GM12878 (cell line): ENCODE measurements around the gene TNP2. TPM values are rescaled to one million over a fixed set of nuclear protein-coding genes. Genes with fewer than 3 reads are reported as not detected.

Experiments
- BMI1 ChIP-seq: fragments of 450-650 bp; IDR thresholded peaks from 2 replicates; pipeline ENCODE4 v1.6.1; 2016; ENCODE audit warnings: mild to moderate bottlenecking, moderate library complexity, borderline replicate concordance
- BRCA1 ChIP-seq: IDR thresholded peaks from 2 replicates; pipeline ENCODE4 v1.6.1; 2011; ENCODE audit warnings: low read depth, low read length, improper control_type of control experiment
- MTA2 ChIP-seq: fragments of 450-650 bp; IDR thresholded peaks from 2 replicates; pipeline ENCODE4 v1.6.1; 2016; ENCODE audit warnings: low read depth, mild to moderate bottlenecking, moderate library complexity
- NFIC ChIP-seq: IDR thresholded peaks from 2 replicates; pipeline ENCODE4 v1.6.1; 2012; ENCODE audit warnings: low read depth, mild to moderate bottlenecking, inconsistent platforms, low read length, moderate library complexity
- NFXL1 ChIP-seq: fragments of 450-650 bp; IDR thresholded peaks from 2 replicates; pipeline ENCODE4 v1.6.1; 2017; ENCODE audit warnings: antibody characterized with exemption, mild to moderate bottlenecking, borderline replicate concordance
- NKRF ChIP-seq: fragments of 450-650 bp; conservative IDR thresholded peaks from 2 replicates; pipeline ENCODE4 v1.6.1; 2017; ENCODE audit warnings: mild to moderate bottlenecking, moderate library complexity
- NR2C2 ChIP-seq: IDR thresholded peaks from 2 replicates; pipeline ENCODE4 v1.6.1; 2011; ENCODE audit warnings: borderline replicate concordance, low read depth; ENCODE audit not compliant: control insufficient read depth, insufficient read length
- SRF ChIP-seq, 2 experiments: IDR thresholded peaks; 2 replicates each; pipeline ENCODE4 v1.6.1; 2011; ENCODE audit warnings: low read depth in 2 of 2, low read length in 2 of 2, mild to moderate bottlenecking in 1 of 2, moderate library complexity in 1 of 2
- TARDBP ChIP-seq: IDR thresholded peaks from 2 replicates; pipeline ENCODE4 v1.6.1; 2016; ENCODE audit warnings: borderline replicate concordance
- ZNF274 ChIP-seq: IDR thresholded peaks from one replicate; pipeline ENCODE4 v1.8.0; 2011; ENCODE audit not compliant: insufficient read length, insufficient read depth
- polyA plus RNA-seq, 11 experiments: library from polyadenylated mRNA; depleted of rRNA in 4 of 11; unstranded in 6 of 11; stranded (reverse) in 5 of 11; fragments of >200 nt; fragmentation: Nextera tagmentation in 4 of 11; fragmentation: Illumina TruSeq in 1 of 11; extraction: Ambion mirVana in 4 of 11; extraction: Trizol in 1 of 11; gene quantifications; 1 replicate in 1 of 11; 2 replicates in 10 of 11; pipeline versions ENCODE4 v1.2.1 to v1.2.3, GENCODE V29; 2011 to 2016; ENCODE audit warnings: inconsistent platforms in 2 of 11, missing spikeins in 2 of 11, low read depth in 1 of 11
- total RNA-seq, 4 experiments: library from RNA; depleted of rRNA in 3 of 4; stranded (reverse); fragments of >200 nt in 3 of 4; fragmentation: Illumina TruSeq in 1 of 4; extraction: Trizol in 1 of 4; gene quantifications; 2 replicates each; pipeline versions ENCODE4 v1.2.1 to v1.2.3, GENCODE V29; 2013 to 2021
- TF ChIP-seq, protein P1 (sequence below): fragments of 450-650 bp; IDR thresholded peaks from 2 replicates; pipeline ENCODE4 v1.6.1; 2016; ENCODE audit warnings: mild to moderate bottlenecking, moderate library complexity, borderline replicate concordance
- TF ChIP-seq, protein P2 (sequence below): IDR thresholded peaks from 2 replicates; pipeline ENCODE4 v1.6.1; 2012; ENCODE audit warnings: improper control_type of control experiment, low read depth, low read length; ENCODE audit not compliant: insufficient replicate concordance
- TF ChIP-seq, protein P3 (sequence below): fragments of 450-650 bp; IDR thresholded peaks from 2 replicates; pipeline ENCODE4 v1.6.1; 2017; ENCODE audit warnings: mild to moderate bottlenecking
- TF ChIP-seq, protein P4 (sequence below): fragments of 450-650 bp; IDR thresholded peaks from 2 replicates; pipeline ENCODE4 v1.6.1; 2016; ENCODE audit warnings: mild to moderate bottlenecking

The TNP2 gene
- total and polyA plus RNA-seq, 10 of the 15 experiments (the other 5 are each of a cell fraction or from before 2014, with no cell fraction given) = not detected

- no peak for TF ChIP-seq MTA2
- no peak for TF ChIP-seq NFIC
- TF ChIP-seq, protein P1, sequence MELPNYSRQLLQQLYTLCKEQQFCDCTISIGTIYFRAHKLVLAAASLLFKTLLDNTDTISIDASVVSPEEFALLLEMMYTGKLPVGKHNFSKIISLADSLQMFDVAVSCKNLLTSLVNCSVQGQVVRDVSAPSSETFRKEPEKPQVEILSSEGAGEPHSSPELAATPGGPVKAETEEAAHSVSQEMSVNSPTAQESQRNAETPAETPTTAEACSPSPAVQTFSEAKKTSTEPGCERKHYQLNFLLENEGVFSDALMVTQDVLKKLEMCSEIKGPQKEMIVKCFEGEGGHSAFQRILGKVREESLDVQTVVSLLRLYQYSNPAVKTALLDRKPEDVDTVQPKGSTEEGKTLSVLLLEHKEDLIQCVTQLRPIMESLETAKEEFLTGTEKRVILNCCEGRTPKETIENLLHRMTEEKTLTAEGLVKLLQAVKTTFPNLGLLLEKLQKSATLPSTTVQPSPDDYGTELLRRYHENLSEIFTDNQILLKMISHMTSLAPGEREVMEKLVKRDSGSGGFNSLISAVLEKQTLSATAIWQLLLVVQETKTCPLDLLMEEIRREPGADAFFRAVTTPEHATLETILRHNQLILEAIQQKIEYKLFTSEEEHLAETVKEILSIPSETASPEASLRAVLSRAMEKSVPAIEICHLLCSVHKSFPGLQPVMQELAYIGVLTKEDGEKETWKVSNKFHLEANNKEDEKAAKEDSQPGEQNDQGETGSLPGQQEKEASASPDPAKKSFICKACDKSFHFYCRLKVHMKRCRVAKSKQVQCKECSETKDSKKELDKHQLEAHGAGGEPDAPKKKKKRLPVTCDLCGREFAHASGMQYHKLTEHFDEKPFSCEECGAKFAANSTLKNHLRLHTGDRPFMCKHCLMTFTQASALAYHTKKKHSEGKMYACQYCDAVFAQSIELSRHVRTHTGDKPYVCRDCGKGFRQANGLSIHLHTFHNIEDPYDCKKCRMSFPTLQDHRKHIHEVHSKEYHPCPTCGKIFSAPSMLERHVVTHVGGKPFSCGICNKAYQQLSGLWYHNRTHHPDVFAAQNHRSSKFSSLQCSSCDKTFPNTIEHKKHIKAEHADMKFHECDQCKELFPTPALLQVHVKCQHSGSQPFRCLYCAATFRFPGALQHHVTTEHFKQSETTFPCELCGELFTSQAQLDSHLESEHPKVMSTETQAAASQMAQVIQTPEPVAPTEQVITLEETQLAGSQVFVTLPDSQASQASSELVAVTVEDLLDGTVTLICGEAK = no peak
- TF ChIP-seq ZNF274 = no peak
- no peak for TF ChIP-seq SRF (IDR thresholded peaks at IDR 0.05; ENCODE audit: low read depth in 2 of 2, low read length in 2 of 2)
- no peak for TF ChIP-seq BMI1
- no peak for TF ChIP-seq BRCA1
- TF ChIP-seq, protein P2, sequence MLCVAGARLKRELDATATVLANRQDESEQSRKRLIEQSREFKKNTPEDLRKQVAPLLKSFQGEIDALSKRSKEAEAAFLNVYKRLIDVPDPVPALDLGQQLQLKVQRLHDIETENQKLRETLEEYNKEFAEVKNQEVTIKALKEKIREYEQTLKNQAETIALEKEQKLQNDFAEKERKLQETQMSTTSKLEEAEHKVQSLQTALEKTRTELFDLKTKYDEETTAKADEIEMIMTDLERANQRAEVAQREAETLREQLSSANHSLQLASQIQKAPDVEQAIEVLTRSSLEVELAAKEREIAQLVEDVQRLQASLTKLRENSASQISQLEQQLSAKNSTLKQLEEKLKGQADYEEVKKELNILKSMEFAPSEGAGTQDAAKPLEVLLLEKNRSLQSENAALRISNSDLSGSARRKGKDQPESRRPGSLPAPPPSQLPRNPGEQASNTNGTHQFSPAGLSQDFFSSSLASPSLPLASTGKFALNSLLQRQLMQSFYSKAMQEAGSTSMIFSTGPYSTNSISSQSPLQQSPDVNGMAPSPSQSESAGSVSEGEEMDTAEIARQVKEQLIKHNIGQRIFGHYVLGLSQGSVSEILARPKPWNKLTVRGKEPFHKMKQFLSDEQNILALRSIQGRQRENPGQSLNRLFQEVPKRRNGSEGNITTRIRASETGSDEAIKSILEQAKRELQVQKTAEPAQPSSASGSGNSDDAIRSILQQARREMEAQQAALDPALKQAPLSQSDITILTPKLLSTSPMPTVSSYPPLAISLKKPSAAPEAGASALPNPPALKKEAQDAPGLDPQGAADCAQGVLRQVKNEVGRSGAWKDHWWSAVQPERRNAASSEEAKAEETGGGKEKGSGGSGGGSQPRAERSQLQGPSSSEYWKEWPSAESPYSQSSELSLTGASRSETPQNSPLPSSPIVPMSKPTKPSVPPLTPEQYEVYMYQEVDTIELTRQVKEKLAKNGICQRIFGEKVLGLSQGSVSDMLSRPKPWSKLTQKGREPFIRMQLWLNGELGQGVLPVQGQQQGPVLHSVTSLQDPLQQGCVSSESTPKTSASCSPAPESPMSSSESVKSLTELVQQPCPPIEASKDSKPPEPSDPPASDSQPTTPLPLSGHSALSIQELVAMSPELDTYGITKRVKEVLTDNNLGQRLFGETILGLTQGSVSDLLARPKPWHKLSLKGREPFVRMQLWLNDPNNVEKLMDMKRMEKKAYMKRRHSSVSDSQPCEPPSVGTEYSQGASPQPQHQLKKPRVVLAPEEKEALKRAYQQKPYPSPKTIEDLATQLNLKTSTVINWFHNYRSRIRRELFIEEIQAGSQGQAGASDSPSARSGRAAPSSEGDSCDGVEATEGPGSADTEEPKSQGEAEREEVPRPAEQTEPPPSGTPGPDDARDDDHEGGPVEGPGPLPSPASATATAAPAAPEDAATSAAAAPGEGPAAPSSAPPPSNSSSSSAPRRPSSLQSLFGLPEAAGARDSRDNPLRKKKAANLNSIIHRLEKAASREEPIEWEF = no peak
- TF ChIP-seq NR2C2 = no peak
- TF ChIP-seq NKRF = no peak
- TF ChIP-seq TARDBP = no peak
- TF ChIP-seq, protein P3, sequence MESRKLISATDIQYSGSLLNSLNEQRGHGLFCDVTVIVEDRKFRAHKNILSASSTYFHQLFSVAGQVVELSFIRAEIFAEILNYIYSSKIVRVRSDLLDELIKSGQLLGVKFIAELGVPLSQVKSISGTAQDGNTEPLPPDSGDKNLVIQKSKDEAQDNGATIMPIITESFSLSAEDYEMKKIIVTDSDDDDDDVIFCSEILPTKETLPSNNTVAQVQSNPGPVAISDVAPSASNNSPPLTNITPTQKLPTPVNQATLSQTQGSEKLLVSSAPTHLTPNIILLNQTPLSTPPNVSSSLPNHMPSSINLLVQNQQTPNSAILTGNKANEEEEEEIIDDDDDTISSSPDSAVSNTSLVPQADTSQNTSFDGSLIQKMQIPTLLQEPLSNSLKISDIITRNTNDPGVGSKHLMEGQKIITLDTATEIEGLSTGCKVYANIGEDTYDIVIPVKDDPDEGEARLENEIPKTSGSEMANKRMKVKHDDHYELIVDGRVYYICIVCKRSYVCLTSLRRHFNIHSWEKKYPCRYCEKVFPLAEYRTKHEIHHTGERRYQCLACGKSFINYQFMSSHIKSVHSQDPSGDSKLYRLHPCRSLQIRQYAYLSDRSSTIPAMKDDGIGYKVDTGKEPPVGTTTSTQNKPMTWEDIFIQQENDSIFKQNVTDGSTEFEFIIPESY = no peak
- TF ChIP-seq, protein P4, sequence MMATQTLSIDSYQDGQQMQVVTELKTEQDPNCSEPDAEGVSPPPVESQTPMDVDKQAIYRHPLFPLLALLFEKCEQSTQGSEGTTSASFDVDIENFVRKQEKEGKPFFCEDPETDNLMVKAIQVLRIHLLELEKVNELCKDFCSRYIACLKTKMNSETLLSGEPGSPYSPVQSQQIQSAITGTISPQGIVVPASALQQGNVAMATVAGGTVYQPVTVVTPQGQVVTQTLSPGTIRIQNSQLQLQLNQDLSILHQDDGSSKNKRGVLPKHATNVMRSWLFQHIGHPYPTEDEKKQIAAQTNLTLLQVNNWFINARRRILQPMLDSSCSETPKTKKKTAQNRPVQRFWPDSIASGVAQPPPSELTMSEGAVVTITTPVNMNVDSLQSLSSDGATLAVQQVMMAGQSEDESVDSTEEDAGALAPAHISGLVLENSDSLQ = no peak
- no peak for TF ChIP-seq NFXL1
These were observed 5.4 kb downstream of the TNP2 start (continued) for GRCh38 chr16:11263737-11264136.
